IPS-18c (cell line): ENCODE data around the gene GPR82.

Experiments used
- H3K4me3 ChIP-seq: 2 replicates; pipeline ENCODE4 v1.7.0; 2013; ENCODE audit warnings: low read depth, mild to moderate bottlenecking, low read length, moderate library complexity; ENCODE audit not compliant: insufficient read depth
- H3K9me3 ChIP-seq: one replicate; pipeline ENCODE4 v1.6.1; 2013; ENCODE audit warnings: mild to moderate bottlenecking, low read length, moderate library complexity; ENCODE audit not compliant: control insufficient read depth, insufficient read depth

GPR82 gene

GRCh38 chrX:41758401-41758800, 34.4 kb downstream of the GPR82 start:
- H3K4me3 ChIP-seq, result no peak overlapping the region
- H3K9me3 ChIP-seq, result no peaks in the 10 kb centered on the region

- H3K9me3 ChIP-seq, result no peaks in the 10 kb centered on the region
These were observed 35.8 kb downstream of the GPR82 start for GRCh38 chrX:41759817-41760216.

GRCh38 chrX:41761169-41761568, 37.2 kb downstream of the GPR82 start:
- Histone ChIP-seq H3K9me3 (no peaks in the 10 kb centered on the region), H3K4me3 (no peak overlapping the region)

More at GRCh38 chrX:41759817-41760216, 35.8 kb downstream of the GPR82 start:
- H3K4me3 ChIP-seq, result no peak overlapping the region

- no peak overlapping the region for H3K4me3 ChIP-seq
- no peaks in the 10 kb centered on the region for H3K9me3 ChIP-seq
These were observed 37.7 kb downstream of the GPR82 start for GRCh38 chrX:41761702-41762101.

- Histone ChIP-seq H3K9me3 (no peaks in the 10 kb centered on the region), H3K4me3 (no peak overlapping the region)
These were observed 55.1 kb downstream of the GPR82 start for GRCh38 chrX:41779030-41779564.
